Tibial nerve (tissue), 4 donors: Measurements from ENCODE around the gene USP48. TPM values are rescaled to one million over a fixed set of nuclear protein-coding genes. Genes with fewer than 3 reads are reported as not detected.

Experiments used
- DNase-seq, 2 donors: peaks; one replicate each; pipeline ENCODE4 v3.0.0-alpha.2; 2019; ENCODE audit warnings: low spot score in 2 of 2
- H3K27ac ChIP-seq, 4 donors: fragments of 200-600 bp; sonication (generic) in 3 of 4; one replicate each; pipeline ENCODE4 v1.5.1; 2017 to 2019; ENCODE audit warnings: mild to moderate bottlenecking in 1 of 4
- H3K27me3 ChIP-seq, 2 donors: fragments of 200-600 bp; sonication (generic) in 1 of 2; one replicate each; pipeline versions ENCODE4 v1.5.1 to v1.6.0; 2017 to 2019
- H3K36me3 ChIP-seq, 3 donors: fragments of 200-600 bp; sonication (generic); one replicate each; pipeline ENCODE4 v1.5.1; 2018 to 2019
- H3K4me1 ChIP-seq, 4 donors: fragments of 200-600 bp; sonication (generic) in 3 of 4; one replicate each; pipeline ENCODE4 v1.5.1; 2017 to 2019
- H3K4me3 ChIP-seq, 4 donors: fragments of 200-600 bp; sonication (generic) in 3 of 4; one replicate each; pipeline ENCODE4 v1.5.1; 2017 to 2019; ENCODE audit warnings: mild to moderate bottlenecking in 1 of 4, moderate library complexity in 1 of 4
- H3K9me3 ChIP-seq, 4 donors: fragments of 200-600 bp; sonication (generic) in 3 of 4; one replicate each; pipeline ENCODE4 v1.5.1; 2017 to 2019
- EP300 ChIP-seq, 2 donors: sonication (generic); formaldehyde crosslinking; IDR thresholded peaks; one replicate each; pipeline ENCODE4 v1.6.1; 2017; ENCODE audit warnings: antibody characterized with exemption in 2 of 2, mild to moderate bottlenecking in 1 of 2
- POLR2A ChIP-seq, 2 donors: fragments of 450-650 bp; IDR thresholded peaks; one replicate each; pipeline ENCODE4 v1.6.1; 2017; ENCODE audit warnings: antibody characterized with exemption in 2 of 2, mild to moderate bottlenecking in 2 of 2, moderate library complexity in 2 of 2
- WGBS, 2 donors: methylation state at CpG; one replicate each; pipeline ENCODE4 v1.1.5; 2018; 5-methylcytosine and 5-hydroxymethylcytosine counted together
- total RNA-seq, 4 donors: library from RNA; depleted of rRNA; stranded (reverse); fragments of >200 nt; gene quantifications; one replicate each; pipeline ENCODE4 v1.1.0, GENCODE V29; 2016
- TF ChIP-seq, protein P1 (sequence below), 5 experiments: fragments of 200-600 bp in 3 of 5; fragments of 450-650 bp in 2 of 5; sonication (generic) in 3 of 5; IDR thresholded peaks; one replicate each; pipeline ENCODE4 v1.5.1; 2016 to 2019; ENCODE audit warnings: antibody characterized with exemption in 5 of 5, mild to moderate bottlenecking in 3 of 5, moderate library complexity in 2 of 5

Gene USP48
- total RNA-seq, 4 donors from 2014 or later: 51.1 to 65.9 (median 58.7) TPM

GRCh38 chr1:21650400-21650799, 132.5 kb downstream of the USP48 start:
- H3K27ac ChIP-seq: peak overlapping the region; percentile 63 to 91 (median 72)
- DNase-seq: no peak
- TF ChIP-seq EP300 (IDR thresholded peaks at IDR 0.05): no peak
- TF ChIP-seq POLR2A (IDR thresholded peaks at IDR 0.05): no peak
- TF ChIP-seq, protein P1, sequence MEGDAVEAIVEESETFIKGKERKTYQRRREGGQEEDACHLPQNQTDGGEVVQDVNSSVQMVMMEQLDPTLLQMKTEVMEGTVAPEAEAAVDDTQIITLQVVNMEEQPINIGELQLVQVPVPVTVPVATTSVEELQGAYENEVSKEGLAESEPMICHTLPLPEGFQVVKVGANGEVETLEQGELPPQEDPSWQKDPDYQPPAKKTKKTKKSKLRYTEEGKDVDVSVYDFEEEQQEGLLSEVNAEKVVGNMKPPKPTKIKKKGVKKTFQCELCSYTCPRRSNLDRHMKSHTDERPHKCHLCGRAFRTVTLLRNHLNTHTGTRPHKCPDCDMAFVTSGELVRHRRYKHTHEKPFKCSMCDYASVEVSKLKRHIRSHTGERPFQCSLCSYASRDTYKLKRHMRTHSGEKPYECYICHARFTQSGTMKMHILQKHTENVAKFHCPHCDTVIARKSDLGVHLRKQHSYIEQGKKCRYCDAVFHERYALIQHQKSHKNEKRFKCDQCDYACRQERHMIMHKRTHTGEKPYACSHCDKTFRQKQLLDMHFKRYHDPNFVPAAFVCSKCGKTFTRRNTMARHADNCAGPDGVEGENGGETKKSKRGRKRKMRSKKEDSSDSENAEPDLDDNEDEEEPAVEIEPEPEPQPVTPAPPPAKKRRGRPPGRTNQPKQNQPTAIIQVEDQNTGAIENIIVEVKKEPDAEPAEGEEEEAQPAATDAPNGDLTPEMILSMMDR (IDR thresholded peaks at IDR 0.05): no peak
- H3K4me3 ChIP-seq: peak overlapping the region in 1 of 4 donors; percentile 59
- no peaks in the 10 kb centered on the region for H3K9me3 ChIP-seq
- 37 to 55% methylated on average over 9 of the region's 9 CpGs for WGBS, 2 donors
- peaks cover 0 to 50% (median 13%) of the 10 kb centered on the region in 4 donors for H3K4me1 ChIP-seq
- H3K27me3 ChIP-seq: peaks cover 0 to 24% of the 10 kb centered on the region in 2 donors
- no peaks in the 10 kb centered on the region for H3K36me3 ChIP-seq

- Histone ChIP-seq H3K9me3 (no peaks in the 10 kb centered on the region), H3K27ac (peak overlapping the region in 1 of 4 donors; percentile 91), H3K36me3 (no peaks in the 10 kb centered on the region), H3K4me3 (no peak overlapping the region), H3K4me1 (peaks cover 0 to 44% (median 13%) of the 10 kb centered on the region in 4 donors), H3K27me3 (peaks cover 0 to 24% of the 10 kb centered on the region in 2 donors)
- WGBS, 2 donors: 62 to 63% methylated on average over 2 of the region's 2 CpGs
- DNase-seq: no peak
- TF ChIP-seq POLR2A (IDR thresholded peaks at IDR 0.05): no peak
- no peak for TF ChIP-seq EP300 (IDR thresholded peaks at IDR 0.05)
- TF ChIP-seq, protein P1 (IDR thresholded peaks at IDR 0.05): no peak
Measured at GRCh38 chr1:21649315-21649714, 133.6 kb downstream of the USP48 start.

- Histone ChIP-seq H3K27me3 (peaks cover 0 to 24% of the 10 kb centered on the region in 2 donors), H3K27ac (peak overlapping the region in 1 of 4 donors; percentile 91), H3K4me3 (no peak overlapping the region), H3K36me3 (no peaks in the 10 kb centered on the region), H3K9me3 (no peaks in the 10 kb centered on the region), H3K4me1 (peaks cover 0 to 39% (median 13%) of the 10 kb centered on the region in 4 donors)
- 71% methylated on average over 6 of the region's 10 CpGs; no CpG with 5 or more reads in 1 of the 2 donors for WGBS, 2 donors
- no peak for DNase-seq
- TF ChIP-seq POLR2A (IDR thresholded peaks at IDR 0.05) (no peak), EP300 (IDR thresholded peaks at IDR 0.05) (no peak)
- TF ChIP-seq, protein P1 (IDR thresholded peaks at IDR 0.05): no peak
Measured at GRCh38 chr1:21648791-21649190, 134.2 kb downstream of the USP48 start.

- H3K36me3 ChIP-seq: no peaks in the 10 kb centered on the region
- H3K9me3 ChIP-seq: no peaks in the 10 kb centered on the region
- peaks cover 0 to 35% (median 13%) of the 10 kb centered on the region in 4 donors for H3K4me1 ChIP-seq
- no peak for DNase-seq
- H3K27me3 ChIP-seq: peaks cover 0 to 24% of the 10 kb centered on the region in 2 donors
- WGBS, 2 donors: 61 to 62% methylated on average over 4 of the region's 4 CpGs
- H3K27ac ChIP-seq: peak overlapping the region in 1 of 4 donors; percentile 91
- TF ChIP-seq POLR2A (IDR thresholded peaks at IDR 0.05) (no peak), EP300 (IDR thresholded peaks at IDR 0.05) (no peak)
- TF ChIP-seq, protein P1 (IDR thresholded peaks at IDR 0.05): no peak
- no peak overlapping the region for H3K4me3 ChIP-seq
Measured at GRCh38 chr1:21648352-21648730, 134.6 kb downstream of the USP48 start.

DNA sequence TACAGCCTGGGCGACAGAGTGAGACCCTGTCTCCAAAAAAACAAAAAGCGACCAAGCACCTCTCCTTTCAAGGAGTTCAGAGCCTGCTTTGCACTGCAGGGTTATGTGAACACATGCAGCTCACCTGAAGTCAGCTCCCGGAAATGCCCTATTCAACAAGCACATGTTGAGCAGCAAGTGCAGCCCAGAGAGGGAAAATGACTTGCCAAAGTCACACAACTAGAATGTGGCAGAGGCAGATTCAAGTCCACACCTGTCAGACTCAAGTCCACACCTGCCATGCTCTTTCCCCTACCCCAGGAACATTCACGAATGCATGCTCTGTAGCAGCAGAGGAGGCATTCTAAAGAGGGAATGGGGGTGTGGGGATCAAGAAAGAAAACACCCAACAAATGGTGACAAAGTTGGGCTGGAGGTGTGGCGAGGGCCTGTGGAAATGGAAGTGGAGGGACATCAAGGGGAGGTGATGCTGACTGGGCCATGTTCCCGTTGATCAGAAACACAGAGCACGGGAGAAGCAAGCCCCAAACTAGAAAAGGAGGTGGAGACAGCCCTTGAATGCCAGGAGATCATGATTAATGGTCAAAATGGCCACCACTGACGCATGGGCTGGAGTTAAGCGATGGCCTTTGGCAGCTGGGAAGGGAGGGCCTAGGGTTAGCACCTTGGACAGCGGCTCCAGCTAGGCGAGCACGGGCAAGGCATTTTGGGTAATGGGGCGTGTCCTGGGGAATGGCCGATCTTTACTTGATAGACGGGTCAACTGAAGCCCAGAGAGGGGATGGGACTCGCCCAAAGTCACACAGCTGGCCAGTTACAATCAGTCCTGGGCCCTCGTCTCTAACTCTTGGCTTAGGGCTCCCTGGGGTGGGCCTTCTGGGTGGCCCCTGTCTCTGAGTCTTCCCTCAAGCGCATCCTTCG, 135.3 kb downstream of the USP48 start:
- H3K4me3 ChIP-seq: no peak overlapping the region

More for the DNA sequence above, 135.3 kb downstream of the USP48 start:
- peaks cover 0 to 28% (median 13%) of the 10 kb centered on the region in 4 donors for H3K4me1 ChIP-seq
- peaks cover 0 to 24% of the 10 kb centered on the region in 2 donors for H3K27me3 ChIP-seq
- DNase-seq: no peak
- WGBS, 2 donors: 35 to 52% methylated on average over 13 to 17 of the region's 19 CpGs
- H3K36me3 ChIP-seq: no peaks in the 10 kb centered on the region
- TF ChIP-seq POLR2A (IDR thresholded peaks at IDR 0.05): no peak
- TF ChIP-seq, protein P1 (IDR thresholded peaks at IDR 0.05): no peak
- TF ChIP-seq EP300 (IDR thresholded peaks at IDR 0.05): no peak
- no peak overlapping the region for H3K27ac ChIP-seq
- H3K9me3 ChIP-seq: no peaks in the 10 kb centered on the region
